HG03060 (cell line): ENCODE data around the gene GOPC.
A peak's percentile ranks its signal among the peaks of the same experiment; 100 is the strongest.
"Not testable (repeated sequence)": the region's sequence is repeated elsewhere in the genome, so short reads cannot be mapped to it uniquely, and the experiment has no call there.

Experiments
- ATAC-seq: cut with Tn5 transposase; IDR thresholded peaks from one replicate; pipeline ENCODE4 v1.9.1; 2021; ENCODE audit warnings: low read depth, moderate number of reproducible peaks; ENCODE audit not compliant: unreplicated experiment

The GOPC gene

GRCh38 chr6:117602151-117602898 lies at the start of gene GOPC:
GOPC (minus strand) TSS chr6:117602511; CDS start chr6:117602288, 223 bp downstream.
- peak; percentile 75 for ATAC-seq

DNA sequence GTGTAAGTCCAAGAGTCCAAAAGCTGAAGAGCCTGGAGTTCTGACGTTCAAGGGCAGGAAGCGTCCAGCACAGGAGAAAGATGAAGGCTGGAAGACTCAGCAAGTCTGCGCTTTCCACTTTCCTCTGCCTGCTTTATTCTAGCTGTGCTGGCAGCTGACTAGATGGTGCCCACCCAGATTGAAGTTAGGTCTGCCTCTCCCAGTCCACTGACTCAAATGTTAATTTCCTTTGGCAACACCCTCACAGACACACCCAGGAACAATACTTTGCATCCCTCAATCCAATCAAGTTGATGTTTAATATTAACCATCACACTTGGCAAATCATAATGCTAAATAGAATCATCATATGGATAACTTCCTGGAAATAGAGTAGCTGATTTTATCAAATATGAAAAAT lies 49.7 kb upstream of the GOPC start:
- ATAC-seq, result not testable (repeated sequence)

GRCh38 chr6:117642976-117643375 lies 40.7 kb upstream of the GOPC start:
- ATAC-seq, result no peak

GRCh38 chr6:117637770-117638169 lies 35.5 kb upstream of the GOPC start:
- ATAC-seq, result no peak

- ATAC-seq, result no peak
Observed at GRCh38 chr6:117629119-117629660, 26.9 kb upstream of the GOPC start.

DNA sequence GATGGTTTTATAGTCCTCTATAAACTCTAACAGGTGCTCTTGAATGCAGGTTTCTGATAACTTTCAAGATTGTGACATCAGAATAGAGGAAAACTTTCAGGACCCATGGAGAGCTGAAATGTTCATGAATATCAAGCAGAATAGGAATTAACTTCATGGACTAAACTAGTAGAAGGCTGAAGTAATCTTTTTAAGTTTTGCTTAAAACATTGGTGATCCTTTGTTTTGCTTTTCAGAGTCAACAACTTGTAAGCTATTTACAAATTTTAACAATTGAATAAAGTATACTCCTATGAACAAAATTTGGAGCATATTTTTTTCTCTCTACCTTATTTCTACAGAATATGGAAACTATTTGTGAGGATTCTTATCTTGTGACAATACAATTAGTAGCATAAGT lies 25.2 kb upstream of the GOPC start:
- ATAC-seq, result no peak

GRCh38 chr6:117624869-117625481 lies 22.7 kb upstream of the GOPC start:
- no peak for ATAC-seq

GRCh38 chr6:117619178-117619577 lies 16.9 kb upstream of the GOPC start:
- no peak for ATAC-seq

DNA sequence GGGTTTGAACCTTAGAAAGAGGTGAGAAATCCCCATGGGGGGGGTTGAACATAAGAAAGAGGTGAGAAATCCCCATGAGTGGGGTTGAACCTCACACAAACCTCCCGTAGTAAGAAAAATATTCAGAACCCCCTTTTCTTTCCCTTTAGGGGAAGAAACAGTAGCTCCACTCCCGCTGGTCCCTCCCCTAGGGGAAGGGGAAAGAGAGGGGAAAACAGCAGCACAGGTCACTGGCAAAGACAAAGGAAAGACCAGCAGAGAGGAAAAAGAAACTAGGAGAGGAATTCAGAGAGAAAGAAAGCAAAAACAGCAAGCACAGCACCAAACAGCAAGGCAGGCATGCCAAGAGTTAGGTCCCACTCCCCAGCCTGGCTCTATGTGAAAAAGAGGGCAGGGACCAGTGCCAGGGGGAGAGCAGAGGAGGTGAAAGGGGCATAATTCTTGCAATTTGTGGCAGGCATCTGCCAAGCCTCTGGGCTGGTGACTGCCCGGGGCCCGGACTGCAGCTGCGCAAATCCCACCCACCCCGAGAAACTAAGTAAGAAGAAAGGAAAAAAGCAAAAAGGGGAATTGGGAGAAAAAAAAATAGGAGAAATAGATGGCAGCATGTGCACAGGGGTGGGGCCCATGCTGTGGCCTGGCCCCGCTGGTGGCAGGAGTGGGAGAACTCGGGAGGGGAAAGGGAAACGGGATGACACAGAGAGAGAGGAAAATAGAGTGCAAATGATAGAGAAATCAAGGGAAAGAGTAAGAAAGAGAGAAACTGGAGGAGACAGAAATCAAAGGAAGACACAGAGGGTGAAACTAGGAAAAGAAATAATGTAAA lies 15.1 kb upstream of the GOPC start:
- no peak for ATAC-seq

- no peak for ATAC-seq
Observed at GRCh38 chr6:117616391-117617209, 14.3 kb upstream of the GOPC start.

GRCh38 chr6:117615750-117616390 lies 13.6 kb upstream of the GOPC start:
- no peak for ATAC-seq

DNA sequence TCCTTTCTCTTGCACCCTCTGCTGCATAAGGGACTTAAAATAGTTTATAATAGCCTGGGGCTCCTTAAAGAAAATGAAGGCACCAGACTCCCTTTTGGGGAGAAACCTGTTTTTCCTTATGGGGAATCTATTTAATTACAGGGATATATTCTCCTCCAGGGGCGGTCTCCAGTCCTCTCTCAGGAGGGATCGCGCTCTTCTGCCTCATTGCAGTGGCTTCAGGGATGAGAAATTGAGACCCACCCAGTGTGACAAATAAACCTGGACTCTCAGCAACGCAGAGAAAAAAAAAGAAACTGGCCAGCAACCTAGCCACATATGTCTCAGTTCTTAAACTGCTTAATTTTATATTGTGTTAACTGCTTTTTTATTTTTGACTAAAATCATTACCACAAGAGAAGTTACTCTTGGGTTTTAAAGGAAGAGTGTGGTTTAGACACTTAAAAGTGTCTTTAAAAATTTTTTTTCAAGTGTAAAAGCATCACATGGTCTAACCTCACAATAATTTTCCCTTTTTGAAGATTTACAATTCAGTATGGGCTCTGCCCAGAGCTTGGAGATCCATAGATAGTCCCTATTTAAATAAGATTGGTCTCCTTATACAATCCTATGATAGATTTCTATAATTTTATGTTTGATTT lies 11.7 kb upstream of the GOPC start:
- ATAC-seq, result no peak

- ATAC-seq, result no peak
Observed at GRCh38 chr6:117607511-117607910, 5.2 kb upstream of the GOPC start.

DNA sequence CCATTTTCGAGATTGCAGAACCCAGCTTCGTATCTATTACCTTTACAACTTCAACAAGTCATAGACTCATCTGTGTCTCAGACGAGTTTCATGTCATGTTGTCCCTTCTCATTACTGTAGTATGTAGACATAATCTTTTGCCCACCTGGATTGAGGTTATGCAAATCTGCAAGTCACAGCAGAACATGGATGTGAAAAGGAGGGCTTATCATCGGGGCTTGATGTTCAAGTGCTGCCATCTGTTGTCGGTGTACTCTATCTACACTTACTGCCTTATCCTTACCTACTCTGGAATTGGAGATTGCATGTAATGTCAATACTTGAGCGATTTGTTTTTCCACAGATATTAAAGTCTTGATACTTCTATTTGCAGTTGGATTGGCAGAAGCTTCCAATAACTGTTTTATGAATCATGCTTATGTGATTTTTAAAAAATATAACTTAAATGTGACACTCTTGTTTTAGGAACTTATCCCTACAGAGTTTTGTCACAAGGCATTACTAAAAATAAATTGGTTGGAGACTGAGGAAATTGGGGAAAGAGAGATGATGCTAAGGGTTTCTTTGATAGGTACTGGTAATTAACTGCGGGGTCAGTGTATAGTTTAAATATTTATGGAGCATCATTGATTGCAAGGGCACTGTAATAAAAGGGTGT lies 3.0 kb upstream of the GOPC start:
- peak; percentile 52 for ATAC-seq

GRCh38 chr6:117603821-117604220 lies 1.5 kb upstream of the GOPC start:
- no peak for ATAC-seq

- ATAC-seq, result no peak
Observed at GRCh38 chr6:117602899-117603588, 733 bp upstream of the GOPC start.

DNA sequence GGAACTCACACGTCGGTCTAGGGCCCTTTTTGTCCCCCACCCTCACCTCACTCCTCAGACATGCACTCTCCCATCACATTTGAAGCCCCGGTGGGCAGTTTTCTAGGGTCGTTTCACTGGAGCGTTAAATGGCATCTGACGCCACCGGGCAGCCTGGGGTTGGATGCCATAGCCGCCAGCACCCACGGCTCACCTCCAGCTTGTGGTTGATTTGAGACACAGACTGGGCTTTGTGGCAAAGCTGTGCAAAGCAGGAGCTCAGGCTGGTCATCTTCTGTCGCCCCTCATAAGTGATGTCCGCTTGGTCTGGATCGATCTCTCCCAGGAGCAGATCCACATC lies 530 bp downstream of the GOPC start:
- ATAC-seq, result no peak

GRCh38 chr6:117600008-117600743 lies 2.1 kb downstream of the GOPC start:
- ATAC-seq, result no peak
